Central memory CD4-positive, alpha-beta T cell (primary cell): ENCODE data around the gene SDR39U1.
A peak's percentile ranks its signal among the peaks of the same experiment; 100 is the strongest.

Source experiments
- DNase-seq: peaks from one replicate; pipeline ENCODE4 v3.0.0; 2022

SDR39U1 gene

DNA sequence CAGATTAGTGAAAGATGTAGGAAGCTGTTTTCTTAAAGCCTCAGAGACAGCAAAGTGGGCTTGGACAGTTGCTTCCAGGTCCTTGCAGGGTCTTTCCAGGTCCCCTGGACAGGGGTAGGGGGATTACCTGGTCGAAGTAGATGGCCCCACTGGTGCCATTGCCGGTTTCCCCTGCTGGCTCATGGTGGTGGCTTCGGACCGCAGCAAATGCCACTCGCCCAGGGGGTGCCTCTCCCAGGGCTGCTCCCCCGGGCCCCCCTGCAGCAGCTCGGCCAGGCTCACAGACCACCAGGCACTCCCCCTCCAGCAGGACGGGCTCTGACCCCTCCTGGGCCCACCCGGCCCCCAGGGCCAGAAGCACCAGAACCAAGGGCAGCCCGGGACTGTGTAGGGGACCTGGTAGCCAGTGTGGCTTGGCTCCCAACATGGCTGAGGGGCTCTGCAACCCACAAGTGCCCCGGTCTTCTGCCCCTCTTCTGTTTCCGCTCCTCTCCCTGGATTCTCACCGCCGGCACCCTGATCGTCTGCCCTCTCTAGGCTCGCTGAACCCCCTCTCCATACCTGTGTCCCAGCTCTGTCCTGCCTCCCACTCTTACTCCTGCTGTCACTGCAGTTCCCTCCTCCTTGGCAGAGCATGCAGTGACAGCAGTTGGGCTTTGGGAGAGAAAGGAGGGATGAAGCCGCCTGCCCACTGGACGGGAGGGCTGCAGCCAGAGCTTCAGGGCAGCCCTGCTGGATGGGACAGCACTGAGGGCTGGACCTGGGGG lies 13.8 kb downstream of the SDR39U1 start:
- no peak for DNase-seq

DNA sequence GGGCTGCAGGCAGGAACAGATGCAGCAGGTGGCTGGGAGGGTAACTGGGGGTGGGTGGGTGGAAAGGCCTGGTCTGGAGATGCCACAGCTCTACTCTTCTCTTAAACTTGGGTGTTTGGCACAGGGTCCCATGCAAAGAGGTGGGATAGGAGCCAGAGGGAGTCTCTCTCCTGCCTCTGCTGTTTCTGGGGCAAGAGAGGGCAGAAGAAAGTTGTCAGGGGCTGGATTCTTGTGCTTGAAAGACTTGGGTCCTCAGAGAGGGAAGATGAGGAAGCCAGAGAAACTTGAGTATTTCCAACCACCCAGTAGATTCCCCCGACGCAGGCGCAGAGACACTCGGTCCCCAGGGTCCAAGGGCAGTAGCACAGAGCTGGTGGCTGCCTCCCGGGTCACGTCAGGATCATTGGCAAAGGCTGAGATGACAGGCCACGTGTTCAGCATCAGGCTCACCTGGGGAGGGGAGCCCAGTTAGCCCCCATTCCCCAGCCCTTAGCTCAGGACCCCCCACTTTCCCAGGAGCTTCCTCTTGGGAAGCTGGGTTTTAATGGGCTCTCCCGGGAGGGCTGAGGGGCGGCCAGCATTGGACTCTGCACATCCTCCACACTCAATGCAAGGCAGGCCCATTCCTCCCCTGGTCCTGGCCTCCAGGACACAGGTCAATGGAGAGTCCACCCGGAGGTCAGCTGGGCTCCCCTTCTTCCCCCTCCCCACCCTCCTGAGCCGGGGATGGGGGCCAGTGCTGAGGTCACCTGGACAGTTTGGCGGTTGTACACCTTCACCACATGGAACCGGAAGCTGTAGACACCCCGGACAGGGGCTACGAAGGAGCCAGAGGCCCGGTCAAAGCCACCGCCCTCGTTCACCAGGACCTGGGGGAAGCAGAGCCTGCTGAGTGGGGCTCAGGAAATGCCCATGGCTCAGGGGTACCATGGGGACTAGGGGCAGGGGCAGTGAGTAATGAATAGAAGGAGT lies 14.8 kb downstream of the SDR39U1 start:
- DNase-seq, result no peak

DNA sequence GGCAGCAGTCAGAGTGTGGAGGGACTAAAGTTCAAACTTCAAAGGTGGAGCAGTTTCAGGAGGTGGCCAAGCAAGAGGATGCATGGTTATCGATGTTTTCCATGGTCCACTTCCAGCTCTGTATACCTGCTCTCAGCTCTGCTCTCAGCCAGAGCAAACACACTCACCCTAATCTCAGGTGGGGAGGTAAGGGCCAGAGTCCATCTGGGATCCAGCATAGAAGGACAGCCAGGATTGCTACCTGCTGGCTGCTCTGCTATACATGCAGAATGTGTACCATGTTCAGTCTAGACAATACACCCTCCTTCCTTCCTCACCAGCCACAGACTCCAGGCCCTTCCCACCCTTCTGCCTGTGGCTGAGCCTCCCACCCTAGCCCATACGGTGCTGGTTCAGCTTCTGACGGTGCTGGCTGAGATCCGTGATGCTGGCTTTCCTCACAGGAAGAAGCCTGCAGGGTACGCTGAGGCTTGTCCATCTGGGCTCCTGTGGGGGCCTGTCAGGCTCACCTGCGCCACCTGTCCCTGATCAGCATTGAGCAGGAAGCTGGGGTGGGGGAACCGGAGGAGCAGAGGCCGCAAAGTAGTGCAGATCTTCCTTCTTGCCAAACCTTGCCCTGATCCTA lies 15.6 kb downstream of the SDR39U1 start:
- DNase-seq, result no peak

DNA sequence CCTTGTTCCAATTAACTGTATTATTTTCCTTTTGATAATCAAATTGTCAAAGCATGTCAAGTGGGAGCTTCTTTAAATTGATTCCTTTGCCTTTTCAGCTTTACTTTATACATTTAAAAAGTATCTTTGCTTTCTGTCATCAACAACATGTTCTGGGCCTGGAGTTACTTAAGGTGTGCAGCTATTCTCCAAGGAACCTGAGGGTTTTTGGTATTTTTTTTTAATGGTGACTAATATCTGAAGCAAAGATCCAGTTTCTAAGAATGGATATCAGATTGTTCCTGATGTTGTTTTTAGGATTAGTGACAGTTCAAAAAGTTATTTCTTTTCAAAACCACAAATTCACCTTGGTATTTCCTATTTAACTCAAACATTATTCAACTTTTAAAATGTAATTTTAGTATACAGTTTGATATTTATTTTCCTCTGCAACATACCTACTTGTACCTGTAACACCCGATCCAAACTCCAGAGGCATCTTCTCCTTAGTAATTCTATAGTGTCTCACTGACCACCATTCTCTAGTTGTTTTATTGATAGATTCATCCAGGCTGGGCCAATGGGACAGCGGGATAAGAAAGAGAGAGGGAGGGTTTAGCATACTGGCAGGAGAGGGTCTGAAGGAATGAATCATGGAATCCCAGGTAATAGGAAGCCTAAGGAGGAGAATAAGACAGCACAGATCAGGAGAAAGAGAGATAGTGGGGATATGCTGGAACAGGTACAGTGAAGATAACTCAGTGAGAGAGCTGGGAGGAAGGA lies 16.2 kb downstream of the SDR39U1 start:
- DNase-seq, result no peak

DNA sequence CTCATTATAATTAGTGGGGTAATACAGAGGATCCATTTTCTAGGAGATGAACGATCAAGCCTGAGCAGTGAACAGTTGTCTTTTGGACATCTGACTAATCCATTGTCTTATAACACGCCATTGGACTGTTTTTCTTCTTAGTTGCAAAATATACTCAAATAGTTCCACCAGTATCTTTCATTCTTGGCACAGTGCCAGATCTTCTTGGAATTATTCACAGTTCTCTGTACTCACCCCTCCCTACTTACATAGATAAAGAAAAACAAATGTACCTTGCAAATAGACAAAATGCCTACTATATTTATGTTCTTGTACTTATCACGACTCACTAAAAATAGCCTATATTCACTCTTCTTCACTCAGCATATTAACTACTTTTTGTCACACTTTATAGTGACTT lies 16.9 kb downstream of the SDR39U1 start:
- no peak for DNase-seq

DNA sequence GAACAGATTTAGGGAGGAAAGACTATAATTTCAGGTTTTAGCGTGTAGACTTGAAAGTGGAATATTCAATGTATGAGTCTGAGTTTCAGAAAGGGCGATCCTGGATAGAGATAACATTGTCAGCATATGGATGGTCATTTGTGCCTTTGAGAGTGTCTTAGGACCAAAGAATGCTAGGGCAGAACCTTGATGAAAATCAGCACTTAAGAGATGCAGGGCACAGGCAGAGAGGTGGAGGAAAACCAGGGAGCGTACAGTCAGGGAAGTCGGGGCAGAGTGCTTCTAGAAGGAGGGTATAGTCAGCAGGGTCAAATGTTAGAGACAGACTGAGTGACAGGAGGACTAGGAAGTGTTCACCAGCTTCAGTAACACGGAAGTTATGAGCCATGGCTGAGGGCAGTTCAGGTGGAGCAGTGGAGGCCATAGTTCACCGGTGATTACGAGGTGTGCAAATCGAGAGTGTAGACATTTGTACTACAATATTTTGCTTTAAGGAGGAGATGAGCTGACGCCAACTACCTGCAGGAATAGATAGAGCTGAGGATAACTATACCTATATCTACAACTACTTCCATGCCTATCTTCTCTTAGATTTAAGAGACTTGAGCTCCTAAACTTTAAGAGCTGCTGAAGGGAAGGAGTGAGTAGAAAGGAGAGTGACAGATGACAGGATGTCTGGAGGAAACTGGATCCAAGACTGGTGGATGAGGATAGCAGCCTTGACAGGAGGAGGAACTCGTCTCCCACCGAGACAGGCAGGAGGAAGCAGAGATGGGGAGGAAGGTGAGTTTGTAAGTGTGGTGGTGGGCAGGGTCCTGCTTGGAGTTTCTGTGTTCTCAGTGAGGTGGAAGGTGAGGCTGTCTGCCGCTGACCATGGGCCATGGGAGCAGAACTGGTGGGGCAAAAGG lies 19.6 kb downstream of the SDR39U1 start:
- no peak for DNase-seq

DNA sequence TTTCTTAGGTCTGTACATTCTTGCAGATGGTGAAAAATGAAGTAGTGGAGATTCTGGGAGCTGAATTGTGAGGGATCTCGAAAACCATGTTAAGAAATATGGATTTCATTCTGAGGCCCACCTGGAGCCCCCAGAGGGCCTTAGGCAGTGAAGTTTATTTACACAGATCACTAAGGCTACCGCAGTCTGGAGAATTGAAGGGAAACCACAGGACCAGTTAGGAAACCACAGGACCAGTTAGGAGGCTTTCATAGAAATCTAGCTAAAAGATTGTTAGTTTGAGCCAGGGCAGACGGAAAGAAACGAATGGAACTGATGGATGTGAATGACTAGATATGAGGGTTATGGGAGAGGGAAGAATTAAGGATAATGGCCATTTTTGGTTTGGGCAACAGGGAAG lies 20.3 kb downstream of the SDR39U1 start:
- no peak for DNase-seq

DNA sequence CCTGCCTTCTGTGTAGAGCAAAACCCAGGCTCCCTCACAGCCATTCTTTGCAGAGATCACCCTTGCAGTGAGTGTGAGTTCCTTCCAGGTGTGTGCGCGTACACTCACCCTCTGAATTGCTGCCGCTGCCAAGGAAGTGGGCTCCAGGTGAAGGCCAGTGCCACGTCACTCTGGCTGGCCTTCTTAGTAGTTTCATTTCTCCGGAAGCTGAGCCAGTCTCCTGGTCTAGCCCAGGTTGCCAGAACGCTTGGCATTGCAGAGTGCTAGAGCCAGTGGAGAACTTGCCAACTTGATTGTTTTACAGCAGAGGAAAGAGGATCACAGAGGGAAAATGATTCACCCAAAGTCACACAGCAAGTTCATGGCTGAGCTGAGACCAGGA lies 24.1 kb downstream of the SDR39U1 start:
- DNase-seq, result no peak

DNA sequence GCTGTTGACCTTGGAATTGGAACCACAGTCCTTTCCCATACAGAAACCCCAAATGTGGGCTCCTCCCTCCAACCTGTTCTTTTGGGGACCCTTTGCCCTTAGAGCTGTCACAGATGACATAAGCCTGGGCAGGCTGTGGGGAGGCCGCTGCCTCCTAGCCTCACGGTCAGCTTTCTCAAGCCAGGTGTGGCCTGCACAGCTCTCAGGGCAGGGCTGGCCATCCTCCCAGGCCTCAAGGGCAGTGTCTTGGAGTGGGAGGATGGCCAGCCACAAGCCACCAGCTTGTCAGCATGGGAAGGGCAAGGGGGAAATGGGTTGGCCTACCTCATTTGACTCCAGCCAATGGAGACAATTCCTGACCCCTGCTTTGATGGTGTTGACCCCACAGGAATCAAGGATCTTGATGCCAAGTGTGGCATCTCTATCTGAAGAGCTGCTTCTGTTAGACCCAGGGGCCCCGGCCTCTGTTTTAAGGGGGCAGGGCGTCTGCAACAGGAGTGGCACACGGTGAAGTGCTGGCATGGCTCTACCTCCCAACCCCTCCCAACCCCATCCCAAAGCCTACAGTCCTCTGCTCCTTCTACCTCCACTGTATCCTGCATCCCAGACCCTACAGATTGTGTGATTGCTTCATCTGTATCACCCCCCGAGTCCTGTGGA lies 24.6 kb downstream of the SDR39U1 start:
- no peak for DNase-seq

DNA sequence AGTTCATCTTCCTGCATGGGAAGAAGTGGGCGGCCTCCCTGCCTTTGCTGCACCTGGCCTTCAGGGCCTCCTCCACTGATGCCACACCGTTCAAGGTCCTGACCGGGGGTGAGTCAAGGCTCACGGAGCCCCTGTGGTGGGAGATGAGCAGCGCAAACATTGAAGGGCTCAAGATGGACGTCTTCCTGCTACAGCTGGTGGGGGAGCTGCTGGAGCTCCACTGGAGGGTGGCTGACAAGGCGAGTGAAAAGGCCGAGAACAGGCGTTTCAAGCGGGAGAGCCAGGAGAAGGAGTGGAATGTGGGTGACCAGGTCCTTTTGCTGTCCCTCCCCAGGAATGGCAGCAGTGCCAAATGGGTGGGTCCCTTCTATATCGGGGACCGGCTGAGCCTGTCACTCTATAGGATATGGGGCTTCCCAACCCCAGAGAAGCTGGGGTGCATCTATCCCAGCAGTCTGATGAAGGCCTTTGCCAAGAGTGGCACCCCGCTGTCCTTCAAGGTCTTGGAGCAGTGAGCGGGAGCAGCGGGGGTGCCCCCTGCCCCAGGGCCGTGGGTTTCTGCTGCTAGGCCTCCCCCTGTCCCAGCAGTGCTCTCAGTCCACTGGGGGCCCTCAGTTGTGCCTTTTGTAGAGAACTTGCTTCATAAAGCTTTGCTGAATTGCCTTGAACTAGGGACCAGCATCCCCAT lies 25.5 kb downstream of the SDR39U1 start:
- no peak for DNase-seq

DNA sequence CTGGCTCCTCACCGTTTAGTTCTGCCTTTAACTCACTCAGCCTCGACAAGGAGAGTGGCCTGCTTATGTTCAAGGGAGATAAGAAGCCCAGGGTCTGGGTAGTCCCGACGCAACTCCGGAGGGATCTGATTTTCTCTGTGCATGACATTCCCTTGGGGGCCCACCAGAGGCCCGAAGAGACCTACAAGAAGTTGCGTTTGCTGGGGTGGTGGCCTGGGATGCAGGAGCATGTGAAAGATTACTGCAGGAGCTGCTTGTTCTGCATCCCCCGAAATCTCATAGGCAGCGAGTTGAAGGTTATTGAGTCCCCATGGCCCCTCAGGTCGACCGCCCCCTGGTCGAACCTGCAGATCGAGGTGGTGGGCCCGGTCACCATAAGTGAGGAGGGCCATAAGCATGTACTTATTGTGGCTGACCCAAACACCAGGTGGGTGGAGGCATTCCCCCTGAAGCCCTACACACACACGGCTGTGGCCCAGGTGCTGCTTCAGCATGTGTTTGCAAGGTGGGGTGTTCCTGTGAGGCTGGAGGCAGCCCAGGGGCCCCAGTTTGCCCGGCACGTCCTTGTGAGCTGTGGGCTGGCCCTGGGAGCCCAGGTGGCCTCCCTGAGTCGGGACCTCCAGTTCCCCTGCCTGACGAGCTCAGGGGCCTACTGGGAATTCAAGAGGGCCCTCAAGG lies 26.2 kb downstream of the SDR39U1 start:
- DNase-seq, result no peak

DNA sequence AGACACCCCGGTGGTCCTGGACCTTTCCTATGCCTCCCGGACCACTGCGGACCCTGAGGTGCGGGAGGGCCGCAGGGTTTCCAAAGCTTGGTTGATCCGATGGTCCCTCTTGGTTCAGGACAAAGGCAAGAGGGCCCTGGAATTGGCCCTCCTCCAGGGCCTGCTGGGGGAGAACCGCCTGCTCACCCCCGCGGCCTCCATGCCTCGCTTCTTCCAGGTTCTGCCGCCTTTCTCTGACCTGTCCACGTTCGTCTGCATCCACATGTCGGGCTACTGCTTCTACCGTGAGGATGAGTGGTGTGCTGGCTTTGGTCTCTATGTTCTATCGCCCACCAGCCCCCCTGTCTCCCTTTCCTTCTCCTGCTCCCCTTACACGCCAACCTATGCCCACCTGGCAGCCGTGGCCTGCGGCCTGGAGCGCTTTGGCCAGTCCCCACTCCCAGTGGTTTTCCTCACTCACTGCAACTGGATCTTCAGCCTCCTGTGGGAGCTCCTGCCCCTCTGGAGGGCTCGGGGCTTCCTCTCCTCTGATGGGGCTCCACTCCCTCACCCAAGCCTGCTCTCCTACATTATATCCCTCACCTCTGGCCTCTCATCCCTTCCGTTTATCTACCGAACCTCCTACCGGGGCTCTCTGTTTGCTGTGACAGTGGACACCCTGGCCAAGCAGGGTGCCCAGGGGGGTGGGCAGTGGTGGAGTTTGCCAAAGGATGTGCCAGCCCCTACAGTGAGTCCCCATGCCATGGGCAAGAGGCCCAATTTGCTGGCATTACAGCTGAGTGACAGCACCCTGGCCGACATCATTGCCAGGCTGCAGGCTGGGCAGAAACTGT lies 26.9 kb downstream of the SDR39U1 start:
- no peak for DNase-seq

DNA sequence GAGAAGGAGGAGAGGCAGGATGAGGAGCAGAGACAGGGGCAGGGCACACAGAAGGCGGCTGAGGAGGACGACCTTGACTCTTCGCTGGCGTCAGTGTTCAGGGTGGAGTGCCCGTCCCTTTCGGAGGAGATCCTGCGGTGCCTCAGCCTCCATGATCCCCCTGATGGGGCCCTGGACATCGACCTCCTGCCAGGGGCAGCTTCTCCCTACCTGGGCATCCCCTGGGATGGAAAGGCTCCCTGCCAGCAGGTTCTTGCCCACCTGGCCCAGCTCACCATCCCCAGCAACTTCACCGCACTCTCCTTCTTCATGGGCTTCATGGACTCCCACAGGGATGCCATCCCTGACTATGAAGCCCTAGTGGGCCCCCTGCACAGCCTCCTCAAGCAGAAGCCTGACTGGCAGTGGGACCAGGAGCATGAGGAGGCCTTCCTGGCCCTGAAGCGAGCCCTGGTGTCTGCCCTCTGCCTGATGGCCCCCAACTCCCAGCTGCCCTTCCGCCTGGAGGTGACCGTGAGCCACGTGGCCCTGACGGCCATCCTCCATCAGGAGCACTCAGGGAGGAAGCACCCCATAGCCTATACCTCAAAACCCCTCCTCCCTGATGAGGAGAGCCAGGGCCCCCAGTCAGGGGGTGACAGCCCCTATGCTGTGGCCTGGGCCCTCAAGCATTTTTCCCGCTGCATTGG lies 27.7 kb downstream of the SDR39U1 start:
- no peak for DNase-seq

DNA sequence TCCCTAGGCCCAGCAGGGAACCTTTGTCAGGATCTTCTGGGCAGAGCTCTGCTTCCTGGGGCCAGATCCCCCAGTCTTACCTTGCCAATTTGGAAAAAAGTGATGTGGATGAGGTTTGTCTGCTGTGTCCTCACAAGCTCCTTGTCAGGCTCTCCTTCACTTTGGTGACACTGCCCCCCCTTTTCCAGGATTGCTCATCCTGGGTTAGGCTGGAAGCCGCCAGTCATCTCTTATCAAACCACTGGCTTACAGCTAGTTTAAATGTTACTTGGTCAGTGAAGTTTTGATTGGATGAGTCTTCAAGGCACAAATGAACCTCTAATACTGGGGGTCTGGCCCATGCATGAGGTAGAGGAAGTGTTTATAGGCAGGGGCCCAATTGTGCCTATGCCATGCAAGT lies 28.5 kb downstream of the SDR39U1 start:
- DNase-seq, result no peak

DNA sequence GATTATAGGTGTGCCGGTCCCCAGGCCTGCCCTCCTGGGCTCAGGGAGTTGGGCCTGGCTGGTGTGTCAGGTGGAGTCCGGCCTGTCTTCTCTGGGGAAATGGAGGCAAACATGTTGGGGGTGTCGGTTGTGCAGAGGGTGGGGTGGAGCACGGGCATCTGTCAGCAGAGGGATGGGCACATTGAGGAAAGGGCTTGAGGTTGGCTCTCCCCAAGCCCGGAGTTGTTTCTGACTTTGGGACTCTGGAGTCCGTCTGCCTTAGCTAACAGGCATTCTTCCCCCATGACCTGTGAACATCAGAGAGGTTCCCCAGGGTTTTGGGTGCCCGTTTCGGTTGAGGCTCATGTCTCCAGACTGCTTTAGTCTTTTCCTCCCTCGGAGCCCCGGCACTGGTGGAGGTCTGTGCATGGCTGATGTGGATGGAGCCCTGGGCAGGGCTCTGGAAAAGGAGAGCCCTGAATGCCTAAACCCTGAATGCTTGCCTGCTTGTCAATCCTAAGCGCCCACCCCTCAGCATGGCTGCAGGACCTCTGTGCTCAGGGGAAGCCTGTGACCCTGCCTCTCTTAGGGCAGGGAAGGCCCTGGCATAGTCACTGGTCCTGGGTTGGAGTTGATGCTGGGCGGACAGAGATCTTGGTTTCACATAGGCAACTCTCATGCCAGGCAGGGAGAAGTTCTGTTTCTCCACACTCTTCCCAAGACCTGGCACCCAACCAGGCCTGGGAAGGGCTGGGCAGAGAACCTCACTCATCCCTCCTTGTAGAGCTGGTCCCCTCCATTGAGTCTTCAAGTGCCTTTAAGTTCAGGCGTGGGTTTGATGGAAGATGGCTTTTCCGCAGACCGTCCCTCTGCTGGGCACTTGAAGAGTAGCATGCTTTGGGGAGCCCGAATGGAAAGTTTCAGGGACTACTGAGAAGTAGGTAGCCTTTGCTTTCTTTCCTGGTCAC lies 30.9 kb downstream of the SDR39U1 start:
- DNase-seq, result peak; percentile 13

DNA sequence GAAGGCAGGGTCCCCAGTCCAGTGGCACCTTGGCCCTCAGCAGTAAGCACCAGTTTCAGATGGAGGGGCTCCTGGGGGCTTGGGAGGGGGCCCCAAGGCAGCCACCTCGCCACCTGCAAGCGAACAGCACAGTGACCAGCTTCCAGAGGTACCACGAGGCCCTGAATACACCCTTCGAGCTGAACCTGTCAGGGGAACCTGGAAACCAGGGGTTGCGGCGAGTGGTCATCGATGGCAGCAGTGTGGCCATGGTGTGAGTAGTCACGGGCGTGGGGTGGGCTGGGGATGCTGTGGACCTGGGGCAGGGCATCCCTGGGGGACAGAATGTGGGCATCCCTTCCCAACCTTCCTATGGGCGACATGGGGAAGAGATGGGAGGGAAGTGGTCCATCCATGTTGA lies 32.6 kb downstream of the SDR39U1 start:
- DNase-seq, result no peak

DNA sequence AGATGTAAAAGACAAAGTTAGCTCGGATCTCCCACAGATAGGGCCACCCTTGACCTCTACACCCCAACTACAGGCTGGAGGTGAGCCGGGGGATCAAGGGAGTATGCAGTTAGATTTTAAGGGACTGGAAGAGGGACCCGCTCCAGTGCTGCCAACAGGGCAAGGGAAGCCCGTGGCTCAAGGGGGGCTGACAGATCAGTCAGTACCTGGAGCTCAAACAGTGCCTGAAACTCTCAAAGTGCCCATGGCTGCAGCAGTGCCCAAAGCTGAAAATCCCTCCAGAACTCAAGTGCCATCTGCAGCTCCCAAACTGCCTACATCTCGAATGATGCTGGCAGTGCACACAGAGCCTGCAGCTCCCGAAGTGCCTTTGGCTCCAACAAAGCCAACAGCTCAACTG lies 33.4 kb downstream of the SDR39U1 start:
- no peak for DNase-seq
